HepG2 (cell line): ENCODE data around the gene HSD3B7. TPM values are rescaled to one million over a fixed set of nuclear protein-coding genes. Genes with fewer than 3 reads are reported as not detected.

Source experiments
- DNMT3B ChIP-seq: conservative IDR thresholded peaks from 2 replicates; pipeline ENCODE4 v1.6.1; 2016; ENCODE audit warnings: missing biosample characterization, control low read depth
- PAX8 ChIP-seq: sonication (generic); formaldehyde crosslinking; IDR thresholded peaks from 2 replicates; pipeline ENCODE4 v1.8.0; 2022; ENCODE audit warnings: mild to moderate bottlenecking, missing genetic modification reagents, borderline replicate concordance
- POLR2AphosphoS2 ChIP-seq: IDR thresholded peaks from 2 replicates; pipeline ENCODE4 v1.6.1; 2011; ENCODE audit warnings: low read depth, low read length, improper control_type of control experiment
- PREB ChIP-seq: sonication (generic); formaldehyde crosslinking; IDR thresholded peaks from 2 replicates; pipeline ENCODE4 v1.4.0; 2020; ENCODE audit warnings: missing genetic modification reagents
- TFDP1 ChIP-seq: IDR thresholded peaks from 2 replicates; pipeline ENCODE4 v1.6.1; 2016; ENCODE audit warnings: missing compliant biosample characterization, missing genetic modification reagents, borderline replicate concordance
- ZNF280D ChIP-seq: sonication (generic); formaldehyde crosslinking; IDR thresholded peaks from 2 replicates; pipeline ENCODE4 v1.5.1; 2020; ENCODE audit warnings: mild to moderate bottlenecking, missing genetic modification reagents
- polyA plus RNA-seq, 8 experiments: library from polyadenylated mRNA; depleted of rRNA in 3 of 8; stranded (reverse) in 7 of 8; unstranded in 1 of 8; fragments of >200 nt; fragmentation: Illumina TruSeq in 4 of 8; extraction: Trizol in 4 of 8; gene quantifications; 2 replicates each; pipeline versions ENCODE4 v1.2.1 to v1.2.3, GENCODE V29; 2011 to 2016; ENCODE audit warnings: low read depth in 4 of 8, missing spikeins in 1 of 8, mixed read lengths in 1 of 8; ENCODE audit not compliant: insufficient read depth in 1 of 8
- total RNA-seq, 5 experiments: library from RNA; depleted of rRNA; stranded (reverse); fragments of >200 nt; fragmentation: Illumina TruSeq; extraction: Trizol; gene quantifications; 2 replicates each; pipeline ENCODE4 v1.2.3, GENCODE V29; 2016; ENCODE audit warnings: low read depth in 1 of 5
- TF ChIP-seq, protein P1 (sequence below): sonication (generic); formaldehyde crosslinking; IDR thresholded peaks from 2 replicates; pipeline ENCODE4 v1.4.0; 2020; ENCODE audit warnings: low read depth, missing genetic modification reagents
- TF ChIP-seq, protein P2 (sequence below): sonication (generic); formaldehyde crosslinking; IDR thresholded peaks from 2 replicates; pipeline ENCODE4 v1.5.1; 2020; ENCODE audit warnings: mild to moderate bottlenecking, missing genetic modification reagents, moderate library complexity
- TF ChIP-seq, protein P3 (sequence below): sonication (generic); formaldehyde crosslinking; IDR thresholded peaks from 2 replicates; pipeline ENCODE4 v1.4.0; 2020; ENCODE audit warnings: missing genetic modification reagents

Gene HSD3B7
- total and polyA plus RNA-seq, 2 of the 13 experiments (the other 11 are each of a cell fraction or from before 2014, with no cell fraction given) = 32.9 to 69.7 TPM

GRCh38 chr16:31033709-31034492 lies 48.9 kb downstream of the HSD3B7 start (continued):
- TF ChIP-seq TFDP1 (CRISPR knock-in tag) (no peak; the same call in 1 of the 2 replicates), PAX8 (CRISPR knock-in tag) (no peak), ZNF280D (CRISPR knock-in tag) (no peak; the same call in 1 of the 2 replicates), DNMT3B (CRISPR knock-in tag) (no peak), PREB (CRISPR knock-in tag) (0 out of 2 replicates have a peak, but pooled peaks have one; percentile 75), POLR2AphosphoS2 (0 out of 2 replicates have a peak, but pooled peaks have one; percentile 49)
- TF ChIP-seq, protein P1, sequence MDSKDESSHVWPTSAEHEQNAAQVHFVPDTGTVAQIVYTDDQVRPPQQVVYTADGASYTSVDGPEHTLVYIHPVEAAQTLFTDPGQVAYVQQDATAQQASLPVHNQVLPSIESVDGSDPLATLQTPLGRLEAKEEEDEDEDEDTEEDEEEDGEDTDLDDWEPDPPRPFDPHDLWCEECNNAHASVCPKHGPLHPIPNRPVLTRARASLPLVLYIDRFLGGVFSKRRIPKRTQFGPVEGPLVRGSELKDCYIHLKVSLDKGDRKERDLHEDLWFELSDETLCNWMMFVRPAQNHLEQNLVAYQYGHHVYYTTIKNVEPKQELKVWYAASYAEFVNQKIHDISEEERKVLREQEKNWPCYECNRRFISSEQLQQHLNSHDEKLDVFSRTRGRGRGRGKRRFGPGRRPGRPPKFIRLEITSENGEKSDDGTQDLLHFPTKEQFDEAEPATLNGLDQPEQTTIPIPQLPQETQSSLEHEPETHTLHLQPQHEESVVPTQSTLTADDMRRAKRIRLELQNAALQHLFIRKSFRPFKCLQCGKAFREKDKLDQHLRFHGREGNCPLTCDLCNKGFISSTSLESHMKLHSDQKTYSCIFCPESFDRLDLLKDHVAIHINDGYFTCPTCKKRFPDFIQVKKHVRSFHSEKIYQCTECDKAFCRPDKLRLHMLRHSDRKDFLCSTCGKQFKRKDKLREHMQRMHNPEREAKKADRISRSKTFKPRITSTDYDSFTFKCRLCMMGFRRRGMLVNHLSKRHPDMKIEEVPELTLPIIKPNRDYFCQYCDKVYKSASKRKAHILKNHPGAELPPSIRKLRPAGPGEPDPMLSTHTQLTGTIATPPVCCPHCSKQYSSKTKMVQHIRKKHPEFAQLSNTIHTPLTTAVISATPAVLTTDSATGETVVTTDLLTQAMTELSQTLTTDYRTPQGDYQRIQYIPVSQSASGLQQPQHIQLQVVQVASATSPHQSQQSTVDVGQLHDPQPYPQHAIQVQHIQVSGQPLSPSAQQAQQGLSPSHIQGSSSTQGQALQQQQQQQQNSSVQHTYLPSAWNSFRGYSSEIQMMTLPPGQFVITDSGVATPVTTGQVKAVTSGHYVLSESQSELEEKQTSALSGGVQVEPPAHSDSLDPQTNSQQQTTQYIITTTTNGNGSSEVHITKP = peak; percentile 31; the same call in 1 of the 2 replicates
- TF ChIP-seq, protein P2, sequence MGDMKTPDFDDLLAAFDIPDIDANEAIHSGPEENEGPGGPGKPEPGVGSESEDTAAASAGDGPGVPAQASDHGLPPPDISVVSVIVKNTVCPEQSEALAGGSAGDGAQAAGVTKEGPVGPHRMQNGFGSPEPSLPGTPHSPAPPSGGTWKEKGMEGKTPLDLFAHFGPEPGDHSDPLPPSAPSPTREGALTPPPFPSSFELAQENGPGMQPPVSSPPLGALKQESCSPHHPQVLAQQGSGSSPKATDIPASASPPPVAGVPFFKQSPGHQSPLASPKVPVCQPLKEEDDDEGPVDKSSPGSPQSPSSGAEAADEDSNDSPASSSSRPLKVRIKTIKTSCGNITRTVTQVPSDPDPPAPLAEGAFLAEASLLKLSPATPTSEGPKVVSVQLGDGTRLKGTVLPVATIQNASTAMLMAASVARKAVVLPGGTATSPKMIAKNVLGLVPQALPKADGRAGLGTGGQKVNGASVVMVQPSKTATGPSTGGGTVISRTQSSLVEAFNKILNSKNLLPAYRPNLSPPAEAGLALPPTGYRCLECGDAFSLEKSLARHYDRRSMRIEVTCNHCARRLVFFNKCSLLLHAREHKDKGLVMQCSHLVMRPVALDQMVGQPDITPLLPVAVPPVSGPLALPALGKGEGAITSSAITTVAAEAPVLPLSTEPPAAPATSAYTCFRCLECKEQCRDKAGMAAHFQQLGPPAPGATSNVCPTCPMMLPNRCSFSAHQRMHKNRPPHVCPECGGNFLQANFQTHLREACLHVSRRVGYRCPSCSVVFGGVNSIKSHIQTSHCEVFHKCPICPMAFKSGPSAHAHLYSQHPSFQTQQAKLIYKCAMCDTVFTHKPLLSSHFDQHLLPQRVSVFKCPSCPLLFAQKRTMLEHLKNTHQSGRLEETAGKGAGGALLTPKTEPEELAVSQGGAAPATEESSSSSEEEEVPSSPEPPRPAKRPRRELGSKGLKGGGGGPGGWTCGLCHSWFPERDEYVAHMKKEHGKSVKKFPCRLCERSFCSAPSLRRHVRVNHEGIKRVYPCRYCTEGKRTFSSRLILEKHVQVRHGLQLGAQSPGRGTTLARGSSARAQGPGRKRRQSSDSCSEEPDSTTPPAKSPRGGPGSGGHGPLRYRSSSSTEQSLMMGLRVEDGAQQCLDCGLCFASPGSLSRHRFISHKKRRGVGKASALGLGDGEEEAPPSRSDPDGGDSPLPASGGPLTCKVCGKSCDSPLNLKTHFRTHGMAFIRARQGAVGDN (CRISPR knock-in tag) = no peak
- TF ChIP-seq, protein P3, sequence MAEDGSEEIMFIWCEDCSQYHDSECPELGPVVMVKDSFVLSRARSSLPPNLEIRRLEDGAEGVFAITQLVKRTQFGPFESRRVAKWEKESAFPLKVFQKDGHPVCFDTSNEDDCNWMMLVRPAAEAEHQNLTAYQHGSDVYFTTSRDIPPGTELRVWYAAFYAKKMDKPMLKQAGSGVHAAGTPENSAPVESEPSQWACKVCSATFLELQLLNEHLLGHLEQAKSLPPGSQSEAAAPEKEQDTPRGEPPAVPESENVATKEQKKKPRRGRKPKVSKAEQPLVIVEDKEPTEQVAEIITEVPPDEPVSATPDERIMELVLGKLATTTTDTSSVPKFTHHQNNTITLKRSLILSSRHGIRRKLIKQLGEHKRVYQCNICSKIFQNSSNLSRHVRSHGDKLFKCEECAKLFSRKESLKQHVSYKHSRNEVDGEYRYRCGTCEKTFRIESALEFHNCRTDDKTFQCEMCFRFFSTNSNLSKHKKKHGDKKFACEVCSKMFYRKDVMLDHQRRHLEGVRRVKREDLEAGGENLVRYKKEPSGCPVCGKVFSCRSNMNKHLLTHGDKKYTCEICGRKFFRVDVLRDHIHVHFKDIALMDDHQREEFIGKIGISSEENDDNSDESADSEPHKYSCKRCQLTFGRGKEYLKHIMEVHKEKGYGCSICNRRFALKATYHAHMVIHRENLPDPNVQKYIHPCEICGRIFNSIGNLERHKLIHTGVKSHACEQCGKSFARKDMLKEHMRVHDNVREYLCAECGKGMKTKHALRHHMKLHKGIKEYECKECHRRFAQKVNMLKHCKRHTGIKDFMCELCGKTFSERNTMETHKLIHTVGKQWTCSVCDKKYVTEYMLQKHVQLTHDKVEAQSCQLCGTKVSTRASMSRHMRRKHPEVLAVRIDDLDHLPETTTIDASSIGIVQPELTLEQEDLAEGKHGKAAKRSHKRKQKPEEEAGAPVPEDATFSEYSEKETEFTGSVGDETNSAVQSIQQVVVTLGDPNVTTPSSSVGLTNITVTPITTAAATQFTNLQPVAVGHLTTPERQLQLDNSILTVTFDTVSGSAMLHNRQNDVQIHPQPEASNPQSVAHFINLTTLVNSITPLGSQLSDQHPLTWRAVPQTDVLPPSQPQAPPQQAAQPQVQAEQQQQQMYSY (CRISPR knock-in tag) = 0 out of 2 replicates have a peak, but pooled peaks have one; percentile 47
